GM15510 (cell line): ENCODE results near the gene CARD8.

ENCODE experiments used
- POLR2A ChIP-seq: IDR thresholded peaks from 3 replicates; pipeline ENCODE4 v1.6.1; 2011; ENCODE audit warnings: borderline replicate concordance; ENCODE audit not compliant: insufficient read length; ENCODE audit errors: extremely low read depth

Gene CARD8

GRCh38 chr19:48194844-48195830 is 60.6 kb downstream of the CARD8 start:
- TF ChIP-seq POLR2A = no peak

- no peak for TF ChIP-seq POLR2A
These were observed 61.5 kb downstream of the CARD8 start for GRCh38 chr19:48194041-48194843.

GRCh38 chr19:48192750-48193149 is 63.0 kb downstream of the CARD8 start:
- no peak for TF ChIP-seq POLR2A

GRCh38 chr19:48190885-48191284 is 64.8 kb downstream of the CARD8 start:
- no peak for TF ChIP-seq POLR2A

GRCh38 chr19:48190288-48190884 is 65.3 kb downstream of the CARD8 start:
- TF ChIP-seq POLR2A = no peak

- no peak for TF ChIP-seq POLR2A
These were observed 69.1 kb downstream of the CARD8 start for GRCh38 chr19:48186541-48186991.

- no peak for TF ChIP-seq POLR2A
These were observed 69.7 kb downstream of the CARD8 start for GRCh38 chr19:48186015-48186414.

- no peak for TF ChIP-seq POLR2A
These were observed 72.4 kb downstream of the CARD8 start for GRCh38 chr19:48183356-48183755.

- no peak for TF ChIP-seq POLR2A
These were observed 73.3 kb downstream of the CARD8 start for GRCh38 chr19:48182434-48182833.

- no peak for TF ChIP-seq POLR2A
These were observed 74.2 kb downstream of the CARD8 start for GRCh38 chr19:48181505-48181904.

- no peak for TF ChIP-seq POLR2A
These were observed 79.5 kb downstream of the CARD8 start for GRCh38 chr19:48176226-48176625.

- TF ChIP-seq POLR2A = no peak
These were observed 80.1 kb downstream of the CARD8 start for GRCh38 chr19:48175578-48175977.

- no peak for TF ChIP-seq POLR2A
These were observed 81.2 kb downstream of the CARD8 start for GRCh38 chr19:48174445-48175030.

GRCh38 chr19:48171710-48172109 is 84.0 kb downstream of the CARD8 start:
- TF ChIP-seq POLR2A = no peak

- TF ChIP-seq POLR2A = no peak
These were observed 84.8 kb downstream of the CARD8 start for GRCh38 chr19:48170817-48171347.
